Parathyroid adenoma (tissue), 2 donors: ENCODE measurements around the gene SLC15A3.
"Not testable (repeated sequence)": the region's sequence is repeated elsewhere in the genome, so short reads cannot be mapped to it uniquely, and the experiment has no call there.

Experiments used
- H2AFZ ChIP-seq: fragments of 300-600 bp; sonication (generic); one replicate; pipeline ENCODE4 v1.7.0; 2017; ENCODE audit warnings: antibody characterized with exemption, mild to moderate bottlenecking
- H3K27ac ChIP-seq: fragments of 300-600 bp; sonication (generic); one replicate; pipeline ENCODE4 v1.7.0; 2017
- H3K27me3 ChIP-seq: fragments of 300-600 bp; sonication (generic); one replicate; pipeline ENCODE4 v1.7.0; 2017; ENCODE audit warnings: low read length; ENCODE audit not compliant: control insufficient read depth, insufficient read depth
- H3K36me3 ChIP-seq: fragments of 300-600 bp; sonication (generic); one replicate; pipeline ENCODE4 v1.7.0; 2017; ENCODE audit warnings: low read length; ENCODE audit not compliant: control insufficient read depth, insufficient read depth
- H3K4me1 ChIP-seq: fragments of 300-600 bp; sonication (generic); one replicate; pipeline ENCODE4 v1.7.0; 2017; ENCODE audit warnings: control low read depth
- H3K4me2 ChIP-seq: fragments of 300-600 bp; sonication (generic); one replicate; pipeline ENCODE4 v1.7.0; 2017; ENCODE audit warnings: low read length
- H3K4me3 ChIP-seq: fragments of 300-600 bp; sonication (generic); one replicate; pipeline ENCODE4 v1.7.0; 2017; ENCODE audit warnings: low read depth, low read length
- H3K79me2 ChIP-seq: fragments of 300-600 bp; sonication (generic); one replicate; pipeline ENCODE4 v1.7.0; 2017; ENCODE audit warnings: control low read depth
- H3K9ac ChIP-seq: fragments of 300-600 bp; sonication (generic); one replicate; pipeline ENCODE4 v1.7.0; 2017; ENCODE audit warnings: mild to moderate bottlenecking
- H3K9me3 ChIP-seq: fragments of 300-600 bp; sonication (generic); one replicate; pipeline ENCODE4 v1.7.0; 2017; ENCODE audit warnings: low read length; ENCODE audit not compliant: control insufficient read depth
- CTCF ChIP-seq: fragments of 300-600 bp; sonication (generic); IDR thresholded peaks from one replicate; pipeline ENCODE4 v1.7.0; 2017; ENCODE audit warnings: antibody characterized with exemption, mild to moderate bottlenecking
- donor health status: primary hyperparathyroidism.

SLC15A3 gene

DNA sequence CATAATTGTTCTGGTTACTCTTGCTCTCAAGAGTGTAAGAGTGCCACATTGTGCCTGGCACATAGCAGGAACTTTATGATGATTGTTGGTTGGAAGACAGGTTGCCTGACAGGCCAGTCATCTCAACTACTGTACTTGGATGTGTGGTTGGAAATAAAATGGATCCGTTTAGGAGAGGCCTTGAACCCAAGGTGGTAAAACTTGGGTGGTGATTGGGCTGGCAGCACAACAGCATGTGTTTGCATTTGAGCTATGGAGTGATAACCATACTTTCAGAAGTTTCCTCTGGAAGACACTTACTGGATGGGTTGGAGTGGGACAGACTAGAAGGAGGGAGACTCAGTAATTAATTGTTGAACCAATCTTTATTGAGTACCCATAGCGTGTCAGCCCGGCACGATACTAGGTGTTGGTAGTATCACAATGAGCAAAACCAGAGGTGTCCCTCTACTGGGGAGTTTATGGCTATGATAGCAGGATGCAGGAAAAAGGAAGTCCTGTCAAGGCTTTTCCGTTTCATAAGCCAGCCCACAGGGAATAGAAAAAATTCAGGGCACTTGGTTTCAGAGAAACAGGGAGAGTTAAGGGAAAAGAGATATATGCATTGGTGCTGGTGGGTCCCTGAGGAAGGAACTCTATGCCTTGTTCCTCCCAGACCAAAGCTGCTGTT is 41.1 kb downstream of the SLC15A3 start:
- Histone ChIP-seq H3K27me3 (no peaks in the 10 kb centered on the region), H3K4me1 (peaks cover 11% of the 10 kb centered on the region), H3K4me3 (no peak overlapping the region), H3K79me2 (peaks cover 5% of the 10 kb centered on the region), H3K27ac (peak overlapping the region; percentile 44), H3K36me3 (no peaks in the 10 kb centered on the region), H3K4me2 (no peak overlapping the region), H2AFZ (no peak overlapping the region), H3K9ac (no peak overlapping the region), H3K9me3 (no peaks in the 10 kb centered on the region)
- no peak for TF ChIP-seq CTCF

DNA sequence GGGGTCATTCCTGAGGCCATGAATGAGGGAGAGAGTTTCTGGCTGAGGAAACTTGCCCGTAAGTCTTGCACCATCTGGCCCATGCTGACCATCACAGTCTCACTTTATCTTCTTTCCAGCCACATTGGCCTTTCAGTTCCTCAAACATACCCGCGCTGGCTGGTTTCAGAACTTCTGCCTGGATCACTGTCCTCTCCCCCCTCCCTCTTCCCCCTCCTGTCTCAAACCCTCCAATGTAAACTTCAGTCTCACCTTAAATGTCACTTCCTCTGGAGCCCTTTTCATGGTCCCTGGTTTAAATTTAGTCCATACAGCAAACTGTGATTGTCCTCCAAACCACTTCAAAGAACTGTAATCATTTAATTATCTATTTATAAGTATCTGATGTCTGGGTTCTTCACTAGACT is 41.7 kb downstream of the SLC15A3 start:
- Histone ChIP-seq H3K9me3 (no peaks in the 10 kb centered on the region), H3K9ac (no peak overlapping the region), H2AFZ (no peak overlapping the region), H3K4me3 (no peak overlapping the region), H3K36me3 (no peaks in the 10 kb centered on the region), H3K27me3 (no peaks in the 10 kb centered on the region), H3K4me1 (peaks cover 11% of the 10 kb centered on the region), H3K79me2 (peaks cover 11% of the 10 kb centered on the region), H3K4me2 (no peak overlapping the region), H3K27ac (no peak overlapping the region)
- TF ChIP-seq CTCF = no peak

- H3K27ac ChIP-seq, H3K9ac ChIP-seq, H3K4me2 ChIP-seq, H3K36me3 ChIP-seq, H3K9me3 ChIP-seq, H3K27me3 ChIP-seq, H3K4me3 ChIP-seq, H2AFZ ChIP-seq: not testable (repeated sequence)
- peaks cover 16% of the 10 kb centered on the region for H3K4me1 ChIP-seq
- peaks cover 16% of the 10 kb centered on the region for H3K79me2 ChIP-seq
These were observed 42.2 kb downstream of the SLC15A3 start for GRCh38 chr11:60909680-60910280.

- Histone ChIP-seq H3K79me2 (peaks cover 25% of the 10 kb centered on the region), H3K9me3 (no peaks in the 10 kb centered on the region), H3K9ac (no peak overlapping the region), H3K36me3 (no peaks in the 10 kb centered on the region), H3K27ac (no peak overlapping the region), H3K4me2 (no peak overlapping the region), H3K4me3 (no peak overlapping the region), H3K4me1 (peaks cover 20% of the 10 kb centered on the region), H2AFZ (no peak overlapping the region), H3K27me3 (no peaks in the 10 kb centered on the region)
- TF ChIP-seq CTCF = no peak
These were observed 43.2 kb downstream of the SLC15A3 start for GRCh38 chr11:60908803-60909202.

- peak within 1 kb of the TSS; percentile 61 for H3K9ac ChIP-seq
- peak within 1 kb of the TSS; percentile 83 for H3K4me3 ChIP-seq
- H3K36me3 ChIP-seq = no peaks in the 10 kb centered on the region
- peak within 1 kb of the TSS; percentile 81 for H3K27ac ChIP-seq
- H3K79me2 ChIP-seq = peaks cover 24% of the 10 kb centered on the region
- TF ChIP-seq CTCF = no peak
- peak within 1 kb of the TSS; percentile 79 for H2AFZ ChIP-seq
- no peaks in the 10 kb centered on the region for H3K27me3 ChIP-seq
- no peaks in the 10 kb centered on the region for H3K9me3 ChIP-seq
- H3K4me2 ChIP-seq = peak within 1 kb of the TSS; percentile 84
- H3K4me1 ChIP-seq = peaks cover 12% of the 10 kb centered on the region
These were observed 45.6 kb downstream of the SLC15A3 start, which contains the start of gene PRPF19 for GRCh38 chr11:60906132-60906972. Gene PRPF19, minus strand, starts transcription at chr11:60906585. Its CDS starts 203 bp downstream, at chr11:60906382.
